Esophagus muscularis mucosa (tissue), 4 donors: ENCODE measurements around the gene DOK5.

Experiments used
- CTCF ChIP-seq, 3 experiments: fragments of 200-600 bp in 2 of 3; fragments of 450-650 bp in 1 of 3; sonication (generic) in 2 of 3; IDR thresholded peaks; one replicate each; pipeline ENCODE4 v1.5.1; 2017 to 2019; ENCODE audit warnings: antibody characterized with exemption in 3 of 3, mild to moderate bottlenecking in 2 of 3, moderate library complexity in 1 of 3
- EP300 ChIP-seq: sonication (generic); formaldehyde crosslinking; IDR thresholded peaks from one replicate; pipeline ENCODE4 v1.6.1; 2017; ENCODE audit warnings: antibody characterized with exemption
- POLR2A ChIP-seq: fragments of 450-650 bp; IDR thresholded peaks from one replicate; pipeline ENCODE4 v1.6.1; 2017; ENCODE audit warnings: antibody characterized with exemption, moderate library complexity, mild to moderate bottlenecking, low read depth

GRCh38 chr20:54665812-54666211, 190.4 kb downstream of the DOK5 start:
- no peak for TF ChIP-seq CTCF (IDR thresholded peaks at IDR 0.05)
- no peak for TF ChIP-seq POLR2A
- TF ChIP-seq EP300, result no peak
